ENCODE data around the gene CLRN3.

The CLRN3 gene

DNA sequence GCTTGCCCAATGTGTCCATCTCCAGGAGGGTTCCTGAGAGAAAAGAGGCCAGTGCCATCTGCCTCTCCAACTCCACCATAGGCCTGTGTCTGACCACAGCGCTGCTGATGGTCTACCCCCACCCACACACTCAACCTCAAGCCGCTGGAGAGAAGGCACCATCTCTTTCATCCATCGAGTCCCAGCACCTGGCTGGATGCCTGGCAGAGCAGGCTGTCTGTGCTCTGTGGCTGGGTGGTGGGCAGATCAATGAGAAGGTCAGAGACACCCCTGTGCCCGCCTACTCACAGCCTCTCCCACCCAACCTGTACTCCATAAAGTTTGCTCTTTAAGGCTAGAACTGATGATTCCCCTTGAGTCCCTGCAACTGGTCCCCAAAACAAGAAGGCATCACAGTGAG, 58.0 kb downstream of the CLRN3 start:
- DNase-seq, result no peak

DNA sequence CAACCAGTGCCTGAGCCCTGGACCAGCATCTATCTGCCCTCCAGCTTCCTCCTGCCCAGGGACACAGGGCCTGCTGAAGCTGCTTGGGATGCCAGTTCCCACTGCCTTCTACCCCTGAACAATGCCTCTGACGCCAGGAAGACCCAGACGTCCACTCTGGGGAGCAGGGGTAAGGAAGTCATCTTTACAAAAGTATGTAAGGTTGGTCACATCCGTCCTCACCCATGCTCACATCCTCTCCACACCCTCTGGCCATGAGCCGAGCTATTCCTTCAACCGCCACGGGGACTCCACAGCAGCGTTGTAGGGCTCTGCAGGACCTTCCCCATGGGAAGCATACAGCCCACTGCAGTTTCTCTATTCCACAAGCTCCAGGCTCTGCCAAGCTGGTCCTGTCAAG, 58.5 kb downstream of the CLRN3 start:
- DNase-seq, result no peak

DNA sequence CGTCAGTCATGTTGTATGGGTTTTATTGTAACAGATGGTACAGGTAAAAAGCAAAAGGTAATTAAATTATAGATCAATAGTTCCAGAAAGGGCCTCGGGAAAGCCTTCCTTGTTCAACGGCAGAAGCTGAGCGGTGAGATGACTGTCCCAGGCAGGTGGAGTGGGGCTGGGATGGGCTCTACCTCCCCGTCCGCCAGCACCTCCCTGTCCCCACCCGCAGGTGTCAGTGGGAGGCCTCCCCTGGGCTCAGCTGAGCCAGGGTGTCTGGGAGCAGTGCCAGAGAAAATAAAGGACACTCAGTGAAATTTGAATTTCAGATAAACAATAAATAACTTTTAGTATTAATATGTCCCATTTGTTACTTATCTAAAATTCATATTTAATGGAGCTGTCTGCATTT, 58.9 kb downstream of the CLRN3 start:
- DNase-seq, result no peak

DNA sequence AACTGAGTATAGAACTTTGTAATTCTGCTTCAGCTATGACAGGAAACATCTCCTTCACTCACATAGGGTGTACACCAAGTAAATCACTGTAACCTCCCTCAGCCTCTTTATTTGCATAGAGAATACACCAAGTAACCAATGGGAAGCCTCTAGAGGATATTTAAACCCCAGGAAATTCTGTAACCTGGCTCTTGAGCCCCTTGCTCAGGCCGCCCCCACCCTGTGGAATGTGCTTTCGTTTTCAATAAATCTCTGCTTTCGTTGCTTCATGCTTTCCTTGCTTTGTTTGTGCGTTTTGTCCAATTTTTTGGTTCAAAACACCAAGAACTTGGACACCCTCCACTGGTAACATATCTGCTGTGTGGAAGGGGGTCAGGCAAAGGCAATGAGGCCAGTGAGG, 60.2 kb downstream of the CLRN3 start:
- DNase-seq, result no peak

DNA sequence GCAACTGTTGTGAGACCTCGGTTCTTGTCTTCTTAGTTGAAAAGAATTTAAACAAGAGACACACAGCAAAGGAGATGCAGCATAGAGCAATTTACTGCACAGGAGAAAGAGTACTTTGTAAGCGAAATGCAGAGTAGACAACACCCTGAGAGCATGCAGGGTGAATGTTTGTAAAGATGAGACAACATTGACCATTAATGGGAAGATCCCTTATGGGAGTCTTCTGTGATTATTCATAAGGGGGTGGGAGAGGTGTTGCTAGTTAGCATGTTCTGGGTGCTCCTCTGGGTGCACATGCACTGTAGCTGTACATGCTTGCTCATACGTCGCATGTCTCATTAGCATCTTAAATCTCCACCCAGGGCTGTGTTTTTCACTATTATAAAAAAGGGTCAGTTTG, 62.3 kb downstream of the CLRN3 start:
- no peak for DNase-seq
